ENCODE data around the gene SIN3A. TPM values are rescaled to one million over a fixed set of nuclear protein-coding genes. Genes with fewer than 3 reads are reported as not detected.

SIN3A gene
- total and polyA plus RNA-seq, 4 donors, result 6.8 to 21.9 (median 13.3) TPM

GRCh38 chr15:75356006-75356405 lies 95.5 kb downstream of the SIN3A start:
- H3K4me3 ChIP-seq (ENCODE audit: low read depth in 1 of 3, low read length in 3 of 3), result no peak overlapping the region
- 94% methylated on average over 28 of the region's 28 CpGs for WGBS
- no peak for DNase-seq (ENCODE audit: low spot score)
- H3K27ac ChIP-seq (ENCODE audit: low read depth in 1 of 2, low read length in 2 of 2), result no peak overlapping the region
- no peak overlapping the region for H3K9ac ChIP-seq (ENCODE audit: low read depth in 1 of 2, low read length in 2 of 2)
- peaks cover 7 to 18% (median 15%) of the 10 kb centered on the region in 4 donors for H3K4me1 ChIP-seq (ENCODE audit: control insufficient read depth in 4 of 4, insufficient read depth in 4 of 4, low read length in 3 of 4)
- peaks cover 10 to 50% (median 18%) of the 10 kb centered on the region in 4 donors for H3K36me3 ChIP-seq (ENCODE audit: control insufficient read depth in 4 of 4, insufficient read depth in 3 of 4, low read depth in 1 of 4, low read length in 3 of 4)
- H3K27me3 ChIP-seq (ENCODE audit: control insufficient read depth in 4 of 4, insufficient read depth in 4 of 4, low read length in 3 of 4), result no peaks in the 10 kb centered on the region
- TF ChIP-seq ATF3 (IDR thresholded peaks at IDR 0.05) (no peak), SP1 (IDR thresholded peaks at IDR 0.05) (no peak), HNF4A (conservative IDR thresholded peaks at IDR 0.05) (no peak), ZBTB33 (IDR thresholded peaks at IDR 0.05) (no peak), FOXA2 (IDR thresholded peaks at IDR 0.05) (no peak), REST (IDR thresholded peaks at IDR 0.05) (no peak), RXRA (IDR thresholded peaks at IDR 0.05) (no peak), FOXA1 (IDR thresholded peaks at IDR 0.05) (no peak), HNF4G (IDR thresholded peaks at IDR 0.05) (no peak), NR2F2 (IDR thresholded peaks at IDR 0.05) (no peak), JUND (IDR thresholded peaks at IDR 0.05) (no peak)
- no peaks in the 10 kb centered on the region for H3K9me3 ChIP-seq (ENCODE audit: control insufficient read depth in 4 of 4, low read length in 3 of 4)

GRCh38 chr15:75355369-75355768 lies 96.1 kb downstream of the SIN3A start:
- Histone ChIP-seq H3K4me1 (ENCODE audit: control insufficient read depth in 4 of 4, insufficient read depth in 4 of 4, low read length in 3 of 4) (peaks cover 7 to 18% (median 15%) of the 10 kb centered on the region in 4 donors), H3K9me3 (ENCODE audit: control insufficient read depth in 4 of 4, low read length in 3 of 4) (no peaks in the 10 kb centered on the region), H3K27ac (ENCODE audit: low read depth in 1 of 2, low read length in 2 of 2) (no peak overlapping the region), H3K27me3 (ENCODE audit: control insufficient read depth in 4 of 4, insufficient read depth in 4 of 4, low read length in 3 of 4) (no peaks in the 10 kb centered on the region), H3K9ac (ENCODE audit: low read depth in 1 of 2, low read length in 2 of 2) (no peak overlapping the region), H3K36me3 (ENCODE audit: control insufficient read depth in 4 of 4, insufficient read depth in 3 of 4, low read depth in 1 of 4, low read length in 3 of 4) (peaks cover 7 to 43% (median 18%) of the 10 kb centered on the region in 4 donors), H3K4me3 (ENCODE audit: low read depth in 1 of 3, low read length in 3 of 3) (no peak overlapping the region)
- DNase-seq (ENCODE audit: low spot score), result no peak
- no peak for TF ChIP-seq HNF4A (conservative IDR thresholded peaks at IDR 0.05)
- TF ChIP-seq CTCF (IDR thresholded peaks at IDR 0.05; ENCODE audit: low read depth, low read length, missing input control), result no peak
- TF ChIP-seq JUND (IDR thresholded peaks at IDR 0.05), result no peak
- TF ChIP-seq EGR1 (IDR thresholded peaks at IDR 0.05; ENCODE audit: low read depth in 2 of 2), result no peak
- TF ChIP-seq YY1 (IDR thresholded peaks at IDR 0.05), result no peak
- no peak for TF ChIP-seq ATF3 (IDR thresholded peaks at IDR 0.05)
- no peak for TF ChIP-seq ZBTB33 (IDR thresholded peaks at IDR 0.05)
- no peak for TF ChIP-seq RAD21 (IDR thresholded peaks at IDR 0.05)
- TF ChIP-seq SP1 (IDR thresholded peaks at IDR 0.05), result no peak
- TF ChIP-seq GABPA (IDR thresholded peaks at IDR 0.05 in 1 of 2, conservative IDR thresholded peaks at IDR 0.05 in 1 of 2), result no peak
- TF ChIP-seq HNF4G (IDR thresholded peaks at IDR 0.05), result no peak
- no peak for TF ChIP-seq REST (IDR thresholded peaks at IDR 0.05)
- no peak for TF ChIP-seq MAX (IDR thresholded peaks at IDR 0.05)
- no peak for TF ChIP-seq TAF1 (conservative IDR thresholded peaks at IDR 0.05)
- no peak for TF ChIP-seq RXRA (IDR thresholded peaks at IDR 0.05)
- no peak for TF ChIP-seq NR2F2 (IDR thresholded peaks at IDR 0.05)
- 97% methylated on average over 4 of the region's 4 CpGs for WGBS
